GM18519 (cell line): ENCODE results near the gene OCA2.
"Not testable (repeated sequence)": the region's sequence is repeated elsewhere in the genome, so short reads cannot be mapped to it uniquely, and the experiment has no call there.

Experiments used
- ATAC-seq: cut with Tn5 transposase; IDR thresholded peaks from one replicate; pipeline ENCODE4 v1.9.1; 2021; ENCODE audit warnings: mild to moderate bottlenecking, moderate library complexity; ENCODE audit not compliant: unreplicated experiment, low FRiP score

The OCA2 gene

GRCh38 chr15:27796405-27797320, 302.5 kb downstream of the OCA2 start:
- ATAC-seq = no peak

GRCh38 chr15:27792756-27793264, 306.3 kb downstream of the OCA2 start:
- ATAC-seq = no peak

GRCh38 chr15:27790270-27790669, 308.8 kb downstream of the OCA2 start:
- ATAC-seq = no peak

- no peak for ATAC-seq
These were observed 311.2 kb downstream of the OCA2 start for GRCh38 chr15:27787931-27788330.

GRCh38 chr15:27784107-27784506, 315.0 kb downstream of the OCA2 start:
- ATAC-seq = no peak

GRCh38 chr15:27783678-27784077, 315.4 kb downstream of the OCA2 start:
- ATAC-seq = no peak

DNA sequence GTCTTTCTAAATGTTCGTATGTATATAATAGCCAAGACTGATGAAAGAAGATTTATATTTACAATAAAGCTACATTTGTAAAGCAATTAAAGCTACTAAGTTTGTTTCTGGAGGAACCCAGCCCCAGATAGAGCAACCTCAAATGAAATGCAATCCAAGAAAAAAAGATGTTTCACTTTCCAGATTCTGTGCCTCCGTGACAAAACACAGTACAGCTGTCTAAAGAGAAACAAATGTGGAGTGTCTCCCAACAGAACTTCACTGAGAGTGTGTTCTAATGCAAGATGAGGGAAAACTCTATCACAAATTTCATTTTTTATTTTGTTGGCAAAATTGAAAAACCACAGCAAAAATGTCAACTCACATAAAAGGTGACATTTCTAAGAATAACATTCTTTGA, 317.0 kb downstream of the OCA2 start:
- ATAC-seq = no peak

DNA sequence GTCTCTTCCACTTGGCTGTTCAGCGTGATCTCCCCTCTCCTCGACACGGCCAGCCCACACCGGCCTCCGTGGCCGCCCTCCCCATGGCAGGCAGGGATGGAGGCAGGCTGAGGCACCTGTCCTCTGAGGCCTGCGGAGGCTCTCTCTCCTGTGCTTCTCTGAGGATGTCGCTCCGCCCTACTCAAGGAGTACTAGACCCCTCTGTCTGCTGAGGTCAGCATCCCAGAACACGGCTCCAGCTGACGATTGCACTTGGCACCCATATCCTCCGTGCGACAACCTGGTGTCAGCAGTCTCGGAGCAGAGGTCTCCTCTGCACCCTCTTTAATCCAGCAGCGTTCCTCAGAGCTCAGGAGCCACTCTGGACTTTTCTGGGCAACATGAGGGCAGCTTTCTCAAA, 322.6 kb downstream of the OCA2 start:
- ATAC-seq = no peak

GRCh38 chr15:27774638-27775037, 324.5 kb downstream of the OCA2 start:
- ATAC-seq = no peak

- ATAC-seq = no peak
These were observed 324.9 kb downstream of the OCA2 start for GRCh38 chr15:27774191-27774590.

DNA sequence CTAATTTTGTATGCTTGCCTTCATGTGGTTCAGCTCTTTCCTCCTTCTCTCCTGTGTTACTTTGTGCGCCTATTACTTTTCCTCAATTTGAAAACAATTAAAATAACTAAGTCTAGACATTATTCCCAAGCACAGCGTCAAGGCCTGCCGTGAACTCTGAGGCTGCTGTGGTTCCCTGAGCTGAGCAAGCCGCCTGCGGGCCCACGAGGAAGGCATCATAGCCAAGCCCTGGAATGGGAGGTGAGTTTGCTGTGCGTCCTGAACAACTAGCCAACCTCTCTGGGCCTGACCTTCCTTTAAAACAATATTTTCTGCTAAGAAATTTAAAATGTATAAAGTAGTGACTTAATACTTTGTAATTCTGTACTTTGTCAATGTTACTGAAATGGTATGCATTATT, 327.2 kb downstream of the OCA2 start:
- no peak for ATAC-seq

DNA sequence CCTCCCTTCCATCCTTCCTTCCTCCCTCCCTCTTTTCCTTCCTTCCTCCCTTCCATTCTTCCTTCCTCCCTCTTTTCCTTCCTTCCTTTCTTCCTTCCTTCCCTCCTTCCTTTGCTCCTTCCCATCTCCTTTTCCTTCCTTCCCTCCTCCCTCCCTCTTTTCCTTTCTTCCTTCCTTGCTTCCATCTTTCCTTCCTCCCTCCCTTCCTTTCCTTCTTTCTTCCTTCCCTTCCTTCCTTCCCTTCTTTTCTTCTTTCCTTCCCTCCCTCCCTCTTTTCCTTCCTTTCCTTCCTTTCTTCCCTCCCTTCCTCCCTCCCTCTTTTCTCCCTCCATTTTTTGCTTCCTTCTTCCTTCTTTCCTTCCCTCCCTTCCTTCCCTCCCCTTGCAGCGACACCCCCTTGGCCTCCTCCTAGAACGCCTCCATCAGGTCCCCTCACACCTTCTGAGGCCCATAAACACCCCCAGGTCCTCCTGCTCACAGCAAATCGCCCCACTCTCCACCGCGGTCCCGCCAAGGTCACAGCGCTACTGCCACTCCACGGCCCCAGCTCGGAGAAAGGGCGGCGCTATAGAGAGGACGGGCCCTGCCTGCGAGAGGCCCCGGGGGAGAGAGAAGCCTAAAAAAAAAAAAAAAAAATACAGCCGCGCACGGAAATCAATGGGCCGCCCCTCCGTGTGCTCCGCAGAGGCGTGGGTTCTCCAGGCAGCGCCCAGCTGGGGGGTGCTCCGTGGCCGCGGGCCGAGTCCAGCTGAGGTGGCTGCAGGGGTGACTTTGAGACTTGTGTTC, 328.2 kb downstream of the OCA2 start:
- no peak for ATAC-seq

GRCh38 chr15:27770086-27770607, 329.0 kb downstream of the OCA2 start:
- ATAC-seq = no peak

- no peak for ATAC-seq
These were observed 329.5 kb downstream of the OCA2 start for GRCh38 chr15:27769652-27770051.

DNA sequence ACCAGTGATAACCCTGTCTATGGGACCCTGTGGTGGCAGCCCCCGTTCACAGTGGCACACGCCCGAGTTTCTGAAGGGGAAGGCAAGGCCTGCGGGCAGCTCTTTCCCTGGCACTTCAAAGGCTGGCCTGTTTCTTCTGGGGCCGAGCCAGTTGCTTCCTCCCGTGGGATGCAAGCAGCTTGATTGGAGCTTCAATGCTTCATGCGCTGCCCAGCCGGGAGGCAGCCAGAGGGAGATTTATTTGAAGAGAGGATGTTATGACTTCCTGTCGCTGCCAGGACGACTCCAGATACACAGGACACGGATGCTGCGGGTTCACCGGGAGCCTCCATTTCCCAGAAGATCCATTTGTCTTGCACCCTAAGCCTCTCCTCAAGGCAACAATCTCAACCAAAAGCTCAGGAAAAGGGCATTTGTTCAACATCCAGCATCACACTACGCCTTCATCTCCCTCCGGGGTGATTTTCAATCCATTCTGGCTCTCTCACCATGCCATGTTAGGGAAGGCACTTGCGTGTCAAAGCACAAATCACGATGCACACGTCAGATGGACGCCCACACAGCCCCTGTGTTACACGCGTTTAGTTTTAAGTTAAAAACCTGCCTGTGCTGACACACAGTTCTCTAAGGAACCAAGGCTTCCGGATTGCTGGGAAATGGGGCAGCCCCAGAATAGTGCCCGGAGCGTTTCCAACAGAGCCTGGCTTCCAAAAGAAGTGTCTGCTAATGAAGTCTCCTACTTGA, 330.2 kb downstream of the OCA2 start:
- no peak for ATAC-seq

GRCh38 chr15:27767918-27768640, 331.0 kb downstream of the OCA2 start:
- ATAC-seq = no peak

- ATAC-seq = not testable (repeated sequence)
These were observed 331.7 kb downstream of the OCA2 start for GRCh38 chr15:27767430-27767829.

GRCh38 chr15:27764339-27764738, 334.8 kb downstream of the OCA2 start:
- no peak for ATAC-seq

GRCh38 chr15:27763514-27763913, 335.6 kb downstream of the OCA2 start:
- no peak for ATAC-seq

DNA sequence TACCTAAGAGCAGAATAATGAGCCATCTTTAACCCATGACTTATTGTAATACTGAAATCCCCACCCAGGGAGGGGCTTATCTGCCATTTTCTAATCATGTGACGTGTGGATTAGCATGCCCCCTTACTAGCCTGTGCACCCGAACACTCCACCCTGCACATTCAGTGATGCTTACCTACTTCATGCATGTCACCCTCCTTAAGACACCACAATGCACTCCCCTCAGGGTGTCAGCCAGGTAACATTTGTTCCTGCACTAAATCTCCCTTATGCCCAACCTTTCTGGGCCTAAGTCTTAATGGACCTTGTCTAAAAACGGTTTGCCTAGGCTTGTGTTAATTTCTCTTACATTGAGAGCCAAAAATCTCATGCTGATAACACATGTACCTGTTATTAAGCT, 336.6 kb downstream of the OCA2 start:
- no peak for ATAC-seq
